HG03039 (cell line): ENCODE data around the gene IRAG1.

Experiments used
- ATAC-seq: cut with Tn5 transposase; IDR thresholded peaks from one replicate; pipeline ENCODE4 v1.9.1; 2021; ENCODE audit warnings: mild to moderate bottlenecking, moderate library complexity; ENCODE audit not compliant: unreplicated experiment

The IRAG1 gene

GRCh38 chr11:10650630-10651029 is 42.9 kb downstream of the IRAG1 start:
- ATAC-seq, result no peak

GRCh38 chr11:10650166-10650565 is 43.4 kb downstream of the IRAG1 start:
- ATAC-seq, result no peak

GRCh38 chr11:10648871-10649270 is 44.7 kb downstream of the IRAG1 start:
- ATAC-seq, result no peak

GRCh38 chr11:10646681-10647355 is 46.7 kb downstream of the IRAG1 start:
- no peak for ATAC-seq

- no peak for ATAC-seq
Measured at GRCh38 chr11:10646005-10646404, 47.5 kb downstream of the IRAG1 start.

GRCh38 chr11:10645212-10645795 is 48.3 kb downstream of the IRAG1 start:
- no peak for ATAC-seq
